Ovary (tissue), 3 donors: ENCODE measurements around the gene IGHMBP2.

Source experiments
- CTCF ChIP-seq, 3 donors: fragments of 450-650 bp in 2 of 3; fragments of 200-600 bp in 1 of 3; IDR thresholded peaks; one replicate each; pipeline versions ENCODE4 v1.5.1 to v1.8.0; 2016 to 2022; ENCODE audit warnings: antibody characterized with exemption in 3 of 3, mild to moderate bottlenecking in 1 of 3
- EP300 ChIP-seq: sonication (generic); formaldehyde crosslinking; IDR thresholded peaks from one replicate; pipeline ENCODE4 v1.6.1; 2017; ENCODE audit warnings: antibody characterized with exemption
- POLR2A ChIP-seq: fragments of 450-650 bp; IDR thresholded peaks from one replicate; pipeline ENCODE4 v1.6.1; 2017; ENCODE audit warnings: antibody characterized with exemption, mild to moderate bottlenecking, moderate library complexity
- donor health status: DM: no; HTN: no; CAD: no.

DNA sequence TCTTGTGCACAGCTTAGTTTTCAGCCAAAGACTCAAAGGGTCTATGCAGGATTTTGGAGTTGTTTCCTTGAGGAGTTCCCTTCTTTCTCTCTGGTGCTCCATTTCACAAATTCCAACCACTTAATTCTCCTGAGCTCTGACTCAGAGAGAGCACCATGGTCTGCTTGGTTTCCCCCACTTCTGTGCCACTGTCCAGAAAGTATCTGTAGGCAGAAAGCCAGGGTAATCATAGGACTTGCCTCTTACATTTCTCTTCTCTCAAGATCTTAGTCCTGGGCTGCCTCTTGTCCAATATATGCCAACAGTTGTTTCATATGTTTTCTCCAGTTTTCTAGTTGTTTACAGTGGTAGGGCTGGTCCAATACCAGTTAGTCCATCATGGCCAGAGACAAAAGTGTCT is 83.5 kb downstream of the IGHMBP2 start:
- TF ChIP-seq CTCF (IDR thresholded peaks at IDR 0.05) = no peak
- TF ChIP-seq EP300 = no peak
- no peak for TF ChIP-seq POLR2A
